Measurements from ENCODE around the gene NOL9.
"Not testable (repeated sequence)": the region's sequence is repeated elsewhere in the genome, so short reads cannot be mapped to it uniquely, and the experiment has no call there.

The NOL9 gene

GRCh38 chr1:6570987-6571386, 16.7 kb upstream of the NOL9 start:
- no peak for DNase-seq

DNA sequence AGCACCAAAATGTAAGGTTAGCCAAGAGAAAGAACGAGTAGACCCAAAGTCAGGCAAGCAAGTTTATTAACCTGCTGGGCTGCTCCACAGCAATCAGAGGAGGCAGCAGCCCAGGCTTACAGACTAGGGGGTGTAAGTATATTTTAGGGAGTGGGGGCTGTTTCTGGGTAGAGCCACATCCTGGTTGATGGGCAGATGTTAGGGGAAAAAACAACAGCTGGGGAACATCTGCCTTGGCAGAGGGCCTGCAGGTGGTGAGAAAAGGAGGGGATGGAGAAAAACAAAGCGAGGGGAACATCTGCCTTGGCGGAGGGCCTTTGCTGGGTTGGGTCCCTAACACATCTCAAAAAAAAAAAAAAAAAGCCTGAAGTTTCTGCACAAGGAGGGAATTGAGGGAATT, 15.8 kb upstream of the NOL9 start:
- DNase-seq = no peak

- no peak for DNase-seq
Observed at GRCh38 chr1:6569033-6569432, 14.7 kb upstream of the NOL9 start.

DNA sequence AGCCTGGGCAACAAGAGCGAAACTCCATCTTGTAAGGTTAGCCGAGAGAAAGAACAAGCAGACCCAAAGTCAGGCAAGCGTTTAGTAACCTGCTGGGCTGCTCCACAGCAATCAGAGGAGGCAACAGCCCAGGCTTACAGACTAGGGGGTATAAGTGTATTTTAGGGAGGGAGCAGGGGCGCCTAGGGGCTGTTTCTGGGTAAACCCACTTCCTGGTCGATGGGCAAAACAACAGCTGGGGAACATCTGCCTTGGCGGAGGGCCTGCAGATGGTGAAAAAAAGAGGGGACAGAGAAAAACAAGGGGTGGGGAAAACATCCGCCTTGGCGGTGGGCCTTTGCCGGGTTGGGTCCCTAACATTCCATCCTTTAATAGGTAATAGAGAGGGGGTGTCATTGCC, 6.0 kb upstream of the NOL9 start:
- no peak for DNase-seq

DNA sequence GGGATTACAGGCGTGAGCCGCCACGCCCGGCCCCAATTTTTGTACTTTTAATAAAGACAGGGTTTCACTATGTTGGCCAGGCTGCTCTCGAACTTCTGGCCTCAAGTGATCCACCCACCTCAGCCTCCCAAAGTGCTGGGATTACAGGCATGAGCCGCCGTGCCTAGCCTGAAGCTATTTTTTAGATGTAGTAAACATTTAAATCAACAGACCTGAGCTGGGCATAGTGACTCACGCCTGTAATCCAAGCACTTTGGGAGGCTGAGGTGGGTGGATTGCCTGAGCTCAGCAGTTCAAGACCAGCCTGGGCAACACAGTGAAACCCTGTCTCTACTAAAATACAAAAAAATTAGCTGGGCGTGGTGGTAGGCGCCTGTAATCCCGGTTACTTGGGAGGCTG, 4.8 kb upstream of the NOL9 start:
- not testable (repeated sequence) for DNase-seq

- no peak for DNase-seq
Observed at GRCh38 chr1:6557597-6557996, 3.3 kb upstream of the NOL9 start.

DNA sequence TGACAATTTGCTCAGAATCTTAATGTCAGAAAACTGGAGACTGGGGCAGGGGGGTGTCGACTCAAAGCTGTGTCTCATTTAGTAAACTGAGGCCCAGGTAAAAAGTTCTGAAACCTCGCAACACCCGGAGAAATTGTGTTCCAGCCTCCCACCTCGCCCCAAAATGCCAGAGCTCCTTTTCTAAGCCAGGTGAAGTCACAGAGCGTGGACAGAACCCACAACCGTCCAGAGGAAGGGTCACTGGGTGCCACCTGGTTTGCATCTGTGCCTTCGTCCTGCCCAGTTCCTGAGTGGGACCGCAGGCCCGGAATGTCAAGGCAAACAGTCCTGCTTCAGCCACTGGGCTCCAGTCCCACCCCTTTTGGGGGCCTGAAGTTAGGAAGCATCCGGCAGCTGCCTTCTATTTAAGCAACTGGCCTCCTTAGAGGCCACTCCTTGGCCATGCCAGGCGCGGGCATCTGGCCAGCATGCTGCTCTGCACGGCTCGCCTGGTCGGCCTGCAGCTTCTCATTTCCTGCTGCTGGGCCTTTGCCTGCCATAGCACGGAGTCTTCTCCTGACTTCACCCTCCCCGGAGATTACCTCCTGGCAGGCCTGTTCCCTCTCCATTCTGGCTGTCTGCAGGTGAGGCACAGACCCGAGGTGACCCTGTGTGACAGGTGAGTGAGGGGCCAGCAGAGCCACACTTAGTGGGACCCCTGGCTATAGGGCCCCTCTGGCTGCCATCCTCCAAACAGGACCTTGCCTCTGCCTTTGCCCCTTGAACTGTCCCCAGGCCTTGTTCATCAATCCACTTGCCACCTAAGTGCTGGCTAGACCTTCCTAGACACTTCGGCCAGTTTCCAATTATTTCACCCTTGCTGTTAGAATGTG, 830 bp upstream of the NOL9 start, which contains the start of gene TAS1R1:
TSS of gene TAS1R1 (plus strand) at position 401 of the 872 bp plus-strand sequence. CDS start at position 468, 67 bp downstream.
- no peak for DNase-seq

- DNase-seq = no peak
Observed at GRCh38 chr1:6547301-6547700, 7.0 kb downstream of the NOL9 start.

DNA sequence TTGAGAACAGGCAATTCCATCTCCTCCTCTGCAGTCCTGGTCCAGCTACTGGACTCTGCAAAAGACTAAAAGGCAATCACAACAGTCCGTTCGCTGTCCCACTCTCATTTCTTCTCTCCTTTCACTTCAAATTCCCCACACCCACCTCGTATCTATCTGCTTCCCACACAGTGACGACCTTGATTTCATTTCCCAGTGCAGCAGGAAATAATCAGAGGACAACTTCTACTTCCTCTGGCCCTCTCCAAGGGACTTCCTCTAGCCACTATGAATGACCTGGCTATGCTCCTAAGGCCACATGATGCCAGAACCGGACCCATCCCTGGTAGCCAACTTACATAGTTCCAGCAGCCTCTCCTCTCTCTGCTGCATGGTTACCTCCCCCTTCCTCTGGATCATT, 8.0 kb downstream of the NOL9 start:
- DNase-seq = no peak

DNA sequence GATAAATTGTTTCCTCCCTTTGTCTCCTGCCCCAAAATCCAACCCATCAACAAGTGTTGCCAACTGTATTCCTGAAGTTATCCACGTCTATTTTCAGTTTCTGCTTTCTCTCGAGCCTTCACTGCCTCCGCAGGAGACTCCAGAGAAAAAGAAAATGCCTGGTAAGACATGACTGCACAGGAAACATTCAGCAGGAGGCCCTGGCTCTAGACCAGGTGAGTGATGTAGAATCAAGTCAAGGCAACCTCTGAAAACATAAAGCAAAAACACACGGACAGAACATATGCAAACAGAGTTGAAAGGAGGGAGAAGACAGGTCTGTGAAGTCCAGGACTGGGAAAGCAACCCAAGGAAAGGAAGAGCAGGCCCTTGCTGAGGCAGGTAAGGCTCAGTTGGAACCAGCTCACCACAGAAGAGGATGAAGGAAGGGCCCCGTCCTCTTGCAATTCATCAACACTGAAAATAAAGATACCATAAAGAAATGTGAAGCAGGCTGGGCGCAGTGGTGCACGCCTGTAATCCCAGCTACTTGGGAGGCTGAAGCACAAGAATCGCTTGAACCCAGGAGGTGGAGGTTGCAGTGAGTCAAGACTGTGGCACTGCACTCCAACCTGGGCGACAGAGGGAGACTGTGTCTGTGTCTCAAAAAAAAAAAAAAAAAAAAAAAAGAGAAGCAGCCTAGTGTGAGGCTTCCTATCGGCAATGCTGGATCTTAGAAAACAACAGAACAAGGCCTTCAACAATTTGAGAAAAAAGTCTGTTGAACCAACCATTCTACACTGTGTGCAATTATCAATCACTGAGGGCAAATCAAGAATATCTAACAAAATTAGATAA, 8.8 kb downstream of the NOL9 start:
- DNase-seq = no peak

GRCh38 chr1:6544831-6545230, 9.5 kb downstream of the NOL9 start:
- no peak for DNase-seq

DNA sequence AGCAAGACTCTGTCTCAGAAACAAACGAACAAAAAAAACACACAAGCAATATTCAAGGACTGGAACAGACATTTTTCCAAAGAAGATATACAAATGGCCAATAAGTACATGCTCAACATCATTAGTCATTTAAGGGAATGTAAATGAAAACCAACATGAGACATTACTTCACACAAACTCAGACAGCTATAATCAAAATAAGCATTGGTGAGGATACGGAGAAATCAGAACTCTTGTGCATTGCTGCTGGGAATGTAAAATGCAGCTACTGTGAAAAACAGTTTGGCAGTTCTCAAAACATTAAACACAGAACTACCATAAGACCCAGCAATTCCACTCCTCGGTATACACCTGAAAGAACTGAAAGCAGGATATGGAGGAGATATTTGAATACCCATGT, 15.4 kb downstream of the NOL9 start:
- DNase-seq = no peak

GRCh38 chr1:6536291-6536690, 18.0 kb downstream of the NOL9 start:
- DNase-seq = no peak

DNA sequence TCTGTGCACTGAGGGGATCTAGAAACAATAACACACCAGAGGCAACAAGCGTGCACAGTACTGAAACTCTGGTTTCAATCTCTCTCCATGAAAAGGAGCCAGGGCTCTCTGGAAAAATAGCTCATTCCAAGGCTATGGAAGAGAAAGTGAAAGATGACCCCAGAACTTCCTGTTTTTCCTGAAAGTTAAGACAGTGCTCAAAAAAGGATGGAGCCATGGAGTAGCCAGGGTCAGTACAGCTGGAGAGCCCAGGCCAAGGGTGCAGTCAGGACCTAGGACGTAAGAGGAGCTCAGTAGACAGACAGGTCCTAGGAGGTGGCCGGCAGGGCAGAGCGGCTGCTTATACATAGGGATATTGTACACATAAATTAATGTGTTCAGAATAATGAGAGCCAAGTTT, 19.1 kb downstream of the NOL9 start:
- no peak for DNase-seq

- no peak for DNase-seq
Observed at GRCh38 chr1:6534248-6534822, 20.0 kb downstream of the NOL9 start.

GRCh38 chr1:6531996-6532395, 22.3 kb downstream of the NOL9 start:
- DNase-seq = no peak

DNA sequence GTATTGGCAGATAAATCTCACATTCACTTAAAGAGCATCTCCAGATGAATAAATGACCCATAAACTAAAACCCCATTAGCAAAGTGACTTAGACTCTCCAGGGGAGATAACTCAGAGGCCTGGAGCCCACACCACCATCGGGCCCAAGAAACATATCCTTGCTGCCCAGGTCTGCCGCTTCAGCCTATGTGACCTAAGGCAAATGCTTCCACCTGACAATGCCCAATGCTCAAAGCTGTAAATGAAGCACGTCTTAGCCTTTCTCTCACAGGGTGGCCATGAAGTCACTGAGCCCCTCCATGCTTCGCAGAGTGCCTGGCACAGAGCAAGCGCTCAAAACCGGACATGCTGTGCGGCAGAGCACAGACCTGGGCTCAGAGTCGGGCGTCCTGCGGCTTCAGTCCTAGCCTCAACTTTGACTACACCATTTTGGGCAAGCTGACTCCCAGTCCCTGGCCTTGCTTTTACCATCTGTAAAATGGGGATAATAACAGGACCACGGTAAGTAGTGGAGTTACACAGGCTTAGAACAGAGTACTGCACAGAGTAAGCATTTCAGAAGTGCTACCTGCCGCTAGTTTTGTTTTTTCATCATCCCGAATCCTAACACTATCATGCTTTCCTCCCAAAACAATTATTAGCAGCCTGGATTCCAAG, 23.7 kb downstream of the NOL9 start:
- no peak for DNase-seq

- DNase-seq = no peak
Observed at GRCh38 chr1:6528492-6528891, 25.8 kb downstream of the NOL9 start.

- DNase-seq = no peak
Observed at GRCh38 chr1:6526316-6526715, 28.0 kb downstream of the NOL9 start.

GRCh38 chr1:6523566-6523965, 30.7 kb downstream of the NOL9 start:
- DNase-seq = no peak

DNA sequence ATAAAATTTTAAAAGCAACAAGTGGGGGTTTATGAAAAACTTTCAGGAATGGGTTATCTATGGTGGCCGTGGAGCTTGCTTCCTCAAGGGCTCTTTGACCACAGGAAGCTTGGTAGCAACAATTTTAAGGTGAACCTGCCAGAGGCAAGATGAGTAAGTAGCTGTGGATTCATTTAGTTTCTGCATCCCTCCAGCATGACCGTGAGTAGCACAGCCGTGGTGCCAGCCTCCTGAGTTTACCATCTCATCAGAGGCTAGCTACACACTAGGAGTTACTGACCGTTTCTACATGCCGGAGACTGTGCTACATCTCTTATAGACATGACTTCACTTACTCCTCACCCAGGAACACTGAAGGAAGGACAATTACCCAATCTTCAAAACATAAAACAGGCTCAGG, 32.8 kb downstream of the NOL9 start:
- DNase-seq = no peak

DNA sequence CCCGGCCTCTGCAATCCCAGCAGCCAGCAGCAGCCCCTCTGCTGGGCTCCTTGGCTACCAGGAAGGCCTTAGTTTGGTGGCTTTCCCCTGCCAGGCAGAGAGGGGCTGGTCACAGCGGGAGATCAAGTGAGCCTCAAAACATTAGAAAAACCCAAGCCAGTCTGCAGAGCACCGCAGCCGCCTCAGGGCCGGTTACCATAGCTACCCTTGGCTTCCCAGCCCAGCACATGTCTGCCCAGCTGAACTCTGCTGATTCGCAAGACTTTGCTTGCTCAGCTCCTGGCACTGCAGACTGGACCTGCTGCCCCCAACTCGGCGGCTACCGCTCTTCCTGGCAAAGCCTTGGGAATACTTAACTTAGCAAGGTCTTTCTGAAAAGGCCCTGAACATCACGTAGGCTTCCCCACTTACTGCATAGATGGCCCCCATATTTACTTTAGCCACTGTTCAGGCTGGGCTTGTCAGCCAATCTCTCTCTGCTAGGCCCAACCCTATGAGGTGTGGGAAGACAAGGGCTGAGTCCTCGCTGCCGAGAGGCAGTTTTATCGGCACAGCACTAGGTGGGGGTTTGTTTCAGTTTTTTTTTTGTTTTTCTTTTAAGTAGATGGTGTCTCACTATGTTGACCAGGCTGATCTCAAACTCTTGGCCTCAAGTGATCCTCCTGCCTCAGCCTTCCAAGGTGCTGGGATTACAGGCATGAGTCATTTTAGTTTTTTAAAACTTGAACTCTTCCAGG, 34.2 kb downstream of the NOL9 start:
- DNase-seq = peak; percentile 3
